GM23338 (cell line): ENCODE data around the gene JAG2. TPM values are rescaled to one million over a fixed set of nuclear protein-coding genes. Genes with fewer than 3 reads are reported as not detected.
A peak's percentile ranks its signal among the peaks of the same experiment; 100 is the strongest.

Source experiments
- ATAC-seq: fragments of 200-7000 bp; cut with Tn5 transposase; 3 replicates; pipeline ENCODE4 v1.9.1; 2020
- DNase-seq: peaks from one replicate; pipeline ENCODE4 v3.0.0-alpha.2; 2015; ENCODE audit warnings: low spot score
- H2AFZ ChIP-seq: fragments of 200-600 bp; sonication (generic); 2 replicates; pipeline ENCODE4 v1.8.0; 2016; ENCODE audit warnings: antibody characterized with exemption, mild to moderate bottlenecking, moderate library complexity
- H3F3A ChIP-seq: fragments of 200-600 bp; sonication (generic); replicated peaks from 2 replicates; pipeline ENCODE4 v1.8.0; 2017; ENCODE audit warnings: antibody characterized with exemption, mixed run types, low read depth
- H3K27ac ChIP-seq: fragments of 200-600 bp; sonication (generic); 2 replicates; pipeline ENCODE4 v1.6.1; 2016; ENCODE audit warnings: low read depth
- H3K27me3 ChIP-seq: fragments of 200-600 bp; sonication (generic); 2 replicates; pipeline ENCODE4 v1.8.0; 2016; ENCODE audit warnings: mild to moderate bottlenecking, mixed run types, moderate library complexity; ENCODE audit not compliant: insufficient read depth
- H3K36me3 ChIP-seq: fragments of 200-600 bp; sonication (generic); 2 replicates; pipeline ENCODE4 v1.8.0; 2016; ENCODE audit warnings: mild to moderate bottlenecking; ENCODE audit not compliant: insufficient read depth
- H3K4me1 ChIP-seq: fragments of 200-600 bp; sonication (generic); 2 replicates; pipeline ENCODE4 v1.8.0; 2016; ENCODE audit warnings: mild to moderate bottlenecking, moderate library complexity; ENCODE audit not compliant: insufficient read depth
- H3K4me2 ChIP-seq: fragments of 200-600 bp; sonication (generic); 2 replicates; pipeline ENCODE4 v1.7.1; 2017; ENCODE audit warnings: mixed run types
- H3K4me3 ChIP-seq: fragments of 200-600 bp; sonication (generic); 2 replicates; pipeline ENCODE4 v1.6.1; 2016; ENCODE audit warnings: mixed run types
- H3K79me2 ChIP-seq: fragments of 200-600 bp; sonication (generic); replicated peaks from 2 replicates; pipeline ENCODE4 v1.8.0; 2017; ENCODE audit warnings: mild to moderate bottlenecking; ENCODE audit not compliant: insufficient read depth
- H3K9me2 ChIP-seq: fragments of 200-600 bp; sonication (generic); 2 replicates; pipeline ENCODE4 v1.8.0; 2017; ENCODE audit not compliant: insufficient read depth
- H4K20me1 ChIP-seq: fragments of 200-600 bp; sonication (generic); replicated peaks from 2 replicates; pipeline ENCODE4 v1.8.0; 2017; ENCODE audit warnings: mild to moderate bottlenecking; ENCODE audit not compliant: insufficient read depth
- H3K27ac Mint-ChIP-seq: 2 replicates; pipeline ENCODE4 v1.8.0; 2020; ENCODE audit warnings: inconsistent platforms, mild to moderate bottlenecking, moderate library complexity, mixed read lengths
- H3K27me3 Mint-ChIP-seq: 3 replicates; pipeline ENCODE4 v1.8.0; 2022; ENCODE audit warnings: low read depth, mild to moderate bottlenecking, moderate library complexity, mixed read lengths, inconsistent platforms; ENCODE audit not compliant: insufficient read depth, poor library complexity
- H3K36me3 Mint-ChIP-seq: 3 replicates; pipeline ENCODE4 v1.8.0; 2021; ENCODE audit warnings: low read depth, mild to moderate bottlenecking, inconsistent platforms, moderate library complexity, mixed read lengths
- H3K4me1 Mint-ChIP-seq: 3 replicates; pipeline ENCODE4 v1.8.0; 2020; ENCODE audit warnings: mild to moderate bottlenecking, inconsistent platforms, mixed read lengths
- H3K4me3 Mint-ChIP-seq: 3 replicates; pipeline ENCODE4 v1.8.0; 2021; ENCODE audit warnings: moderate library complexity, mild to moderate bottlenecking, inconsistent platforms, mixed read lengths
- H3K9me3 Mint-ChIP-seq: 3 replicates; pipeline ENCODE4 v1.8.0; 2020; ENCODE audit warnings: moderate library complexity, mild to moderate bottlenecking, inconsistent platforms, mixed read lengths
- CREB1 ChIP-seq: fragments of 250-450 bp; sonication (Bioruptor Pico); IDR thresholded peaks from 2 replicates; pipeline ENCODE4 v1.5.0; 2020; ENCODE audit warnings: low read depth, mild to moderate bottlenecking, moderate library complexity
- EZH2 ChIP-seq: fragments of 200-600 bp; sonication (generic); IDR thresholded peaks from one replicate; pipeline ENCODE4 v1.8.0; 2017; ENCODE audit warnings: antibody characterized with exemption, mild to moderate bottlenecking, low read depth; ENCODE audit not compliant: unreplicated experiment
- EZH2phosphoT487 ChIP-seq: fragments of 200-600 bp; sonication (generic); IDR thresholded peaks from one replicate; pipeline ENCODE4 v1.8.1; 2018; ENCODE audit warnings: antibody characterized with exemption; ENCODE audit not compliant: unreplicated experiment
- JUNB ChIP-seq: IDR thresholded peaks from one replicate; pipeline ENCODE4 v1.6.1; 2016; ENCODE audit warnings: antibody characterized with exemption; ENCODE audit not compliant: unreplicated experiment
- NANOG ChIP-seq: IDR thresholded peaks from 2 replicates; pipeline ENCODE4 v1.6.1; 2016; ENCODE audit warnings: antibody characterized with exemption, borderline replicate concordance
- STAT1 ChIP-seq: IDR thresholded peaks from one replicate; pipeline ENCODE4 v1.6.1; 2016; ENCODE audit warnings: antibody characterized with exemption; ENCODE audit not compliant: unreplicated experiment
- ZNF114 ChIP-seq: fragments of 250-450 bp; sonication (Bioruptor Pico); IDR thresholded peaks from 2 replicates; pipeline ENCODE4 v1.5.0; 2020; ENCODE audit warnings: mild to moderate bottlenecking, moderate library complexity
- polyA plus RNA-seq: library from polyadenylated mRNA; unstranded; fragments of >200 nt; fragmentation: Nextera tagmentation; extraction: Ambion mirVana; gene quantifications from 2 replicates; pipeline ENCODE4 v1.2.1, GENCODE V29; 2016
- total RNA-seq: library from RNA; depleted of rRNA; stranded (reverse); fragments of >200 nt; shearing (Covaris generic); gene quantifications from 2 replicates; pipeline ENCODE4 v1.2.3, GENCODE V29; 2014
- TF ChIP-seq, protein P1 (sequence below): IDR thresholded peaks from 2 replicates; pipeline ENCODE4 v1.6.1; 2016; ENCODE audit warnings: antibody characterized with exemption
- TF ChIP-seq, protein P2 (sequence below), 2 experiments: fragments of 200-600 bp in 1 of 2; sonication (generic) in 1 of 2; conservative IDR thresholded peaks; 2 replicates each; pipeline versions ENCODE4 v1.5.1 to v1.6.1; 2016 to 2017; ENCODE audit warnings: antibody characterized with exemption in 2 of 2, low read depth in 2 of 2, mild to moderate bottlenecking in 2 of 2, moderate library complexity in 1 of 2
- TF ChIP-seq, protein P3 (sequence below): IDR thresholded peaks from one replicate; pipeline ENCODE4 v1.6.1; 2018; ENCODE audit warnings: antibody characterized with exemption; ENCODE audit not compliant: unreplicated experiment
- TF ChIP-seq, protein P4 (sequence below): fragments of 250-450 bp; sonication (Bioruptor Pico); IDR thresholded peaks from 2 replicates; pipeline ENCODE4 v1.5.0; 2020; ENCODE audit warnings: mild to moderate bottlenecking, moderate library complexity

The JAG2 gene
- total and polyA plus RNA-seq, 2 experiments from 2014 or later = 1.9 to 10.3 TPM

- TF ChIP-seq EZH2phosphoT487 (no peak), EZH2 (no peak), STAT1 (no peak), ZNF114 (no peak)
- TF ChIP-seq, protein P1, sequence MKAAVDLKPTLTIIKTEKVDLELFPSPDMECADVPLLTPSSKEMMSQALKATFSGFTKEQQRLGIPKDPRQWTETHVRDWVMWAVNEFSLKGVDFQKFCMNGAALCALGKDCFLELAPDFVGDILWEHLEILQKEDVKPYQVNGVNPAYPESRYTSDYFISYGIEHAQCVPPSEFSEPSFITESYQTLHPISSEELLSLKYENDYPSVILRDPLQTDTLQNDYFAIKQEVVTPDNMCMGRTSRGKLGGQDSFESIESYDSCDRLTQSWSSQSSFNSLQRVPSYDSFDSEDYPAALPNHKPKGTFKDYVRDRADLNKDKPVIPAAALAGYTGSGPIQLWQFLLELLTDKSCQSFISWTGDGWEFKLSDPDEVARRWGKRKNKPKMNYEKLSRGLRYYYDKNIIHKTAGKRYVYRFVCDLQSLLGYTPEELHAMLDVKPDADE = no peak
Measured at GRCh38 chr14:105182296-105183020, 13.9 kb upstream of the JAG2 start (continued).

DNA sequence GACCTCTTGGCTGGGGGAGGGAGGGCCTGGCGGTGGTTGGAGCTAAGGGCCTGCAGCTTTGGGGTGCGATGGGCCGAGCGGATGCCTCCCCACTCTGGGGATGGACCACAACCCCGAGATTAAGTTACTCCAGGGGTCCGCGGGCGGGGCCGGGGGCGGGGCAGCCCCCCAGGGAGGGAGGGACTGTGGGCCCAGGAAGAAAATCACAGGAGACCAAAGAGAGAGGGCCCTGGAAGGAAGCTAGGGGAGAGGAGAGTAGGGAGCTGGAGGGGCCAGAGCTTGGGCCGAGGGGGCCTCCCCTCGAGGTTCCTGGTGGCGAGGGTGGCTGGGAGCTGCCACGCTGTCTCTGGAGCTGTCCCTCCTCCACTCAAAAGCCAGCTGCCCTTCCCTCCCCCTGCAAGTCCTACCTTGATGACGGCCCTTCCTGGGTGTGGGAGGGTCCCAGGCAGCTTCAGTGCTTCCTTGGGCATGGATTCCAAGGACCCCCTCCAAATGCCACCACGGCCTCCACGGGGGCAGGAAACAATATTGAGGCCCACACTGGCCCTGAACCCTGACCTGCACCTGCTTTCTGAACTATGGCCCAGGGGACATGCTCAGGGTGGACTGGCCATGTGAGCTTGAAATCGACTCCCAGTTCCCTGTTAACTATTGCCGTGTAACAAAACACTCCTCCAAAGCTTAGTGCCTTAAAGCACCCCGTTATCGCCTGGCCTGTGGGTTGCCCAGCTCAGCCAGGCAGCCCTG lies 13.1 kb upstream of the JAG2 start:
- no peak overlapping the region for H2AFZ ChIP-seq
- peak overlapping the region; percentile 55 for H3K4me3 Mint-ChIP-seq
- peak; percentile 28 for ATAC-seq

More for the DNA sequence above, 13.1 kb upstream of the JAG2 start:
- Histone ChIP-seq H3K4me2 (peak overlapping the region; percentile 76), H3K4me3 (peak overlapping the region; percentile 44), H3K27ac (no peak overlapping the region), H3F3A (no peaks in the 10 kb centered on the region), H3K36me3 (no peaks in the 10 kb centered on the region), H3K4me1 (no peaks in the 10 kb centered on the region; the same call in 1 of the 2 replicates), H3K9me2 (no peaks in the 10 kb centered on the region), H3K27me3 (peaks cover 13% of the 10 kb centered on the region; the same call in 1 of the 2 replicates), H4K20me1 (no peaks in the 10 kb centered on the region), H3K79me2 (no peaks in the 10 kb centered on the region)
- peaks cover 3% of the 10 kb centered on the region; the same call in 1 of the 3 replicates for H3K4me1 Mint-ChIP-seq
- H3K9me3 Mint-ChIP-seq = no peaks in the 10 kb centered on the region; the same call in 2 of the 3 replicates
- H3K27ac Mint-ChIP-seq = no peak overlapping the region
- peaks cover 24% of the 10 kb centered on the region for H3K27me3 Mint-ChIP-seq
- no peak for TF ChIP-seq NANOG
- TF ChIP-seq, protein P2, sequence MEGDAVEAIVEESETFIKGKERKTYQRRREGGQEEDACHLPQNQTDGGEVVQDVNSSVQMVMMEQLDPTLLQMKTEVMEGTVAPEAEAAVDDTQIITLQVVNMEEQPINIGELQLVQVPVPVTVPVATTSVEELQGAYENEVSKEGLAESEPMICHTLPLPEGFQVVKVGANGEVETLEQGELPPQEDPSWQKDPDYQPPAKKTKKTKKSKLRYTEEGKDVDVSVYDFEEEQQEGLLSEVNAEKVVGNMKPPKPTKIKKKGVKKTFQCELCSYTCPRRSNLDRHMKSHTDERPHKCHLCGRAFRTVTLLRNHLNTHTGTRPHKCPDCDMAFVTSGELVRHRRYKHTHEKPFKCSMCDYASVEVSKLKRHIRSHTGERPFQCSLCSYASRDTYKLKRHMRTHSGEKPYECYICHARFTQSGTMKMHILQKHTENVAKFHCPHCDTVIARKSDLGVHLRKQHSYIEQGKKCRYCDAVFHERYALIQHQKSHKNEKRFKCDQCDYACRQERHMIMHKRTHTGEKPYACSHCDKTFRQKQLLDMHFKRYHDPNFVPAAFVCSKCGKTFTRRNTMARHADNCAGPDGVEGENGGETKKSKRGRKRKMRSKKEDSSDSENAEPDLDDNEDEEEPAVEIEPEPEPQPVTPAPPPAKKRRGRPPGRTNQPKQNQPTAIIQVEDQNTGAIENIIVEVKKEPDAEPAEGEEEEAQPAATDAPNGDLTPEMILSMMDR (conservative IDR thresholded peaks at IDR 0.05; ENCODE audit: low read depth in 2 of 2) = no peak
- TF ChIP-seq, protein P3, sequence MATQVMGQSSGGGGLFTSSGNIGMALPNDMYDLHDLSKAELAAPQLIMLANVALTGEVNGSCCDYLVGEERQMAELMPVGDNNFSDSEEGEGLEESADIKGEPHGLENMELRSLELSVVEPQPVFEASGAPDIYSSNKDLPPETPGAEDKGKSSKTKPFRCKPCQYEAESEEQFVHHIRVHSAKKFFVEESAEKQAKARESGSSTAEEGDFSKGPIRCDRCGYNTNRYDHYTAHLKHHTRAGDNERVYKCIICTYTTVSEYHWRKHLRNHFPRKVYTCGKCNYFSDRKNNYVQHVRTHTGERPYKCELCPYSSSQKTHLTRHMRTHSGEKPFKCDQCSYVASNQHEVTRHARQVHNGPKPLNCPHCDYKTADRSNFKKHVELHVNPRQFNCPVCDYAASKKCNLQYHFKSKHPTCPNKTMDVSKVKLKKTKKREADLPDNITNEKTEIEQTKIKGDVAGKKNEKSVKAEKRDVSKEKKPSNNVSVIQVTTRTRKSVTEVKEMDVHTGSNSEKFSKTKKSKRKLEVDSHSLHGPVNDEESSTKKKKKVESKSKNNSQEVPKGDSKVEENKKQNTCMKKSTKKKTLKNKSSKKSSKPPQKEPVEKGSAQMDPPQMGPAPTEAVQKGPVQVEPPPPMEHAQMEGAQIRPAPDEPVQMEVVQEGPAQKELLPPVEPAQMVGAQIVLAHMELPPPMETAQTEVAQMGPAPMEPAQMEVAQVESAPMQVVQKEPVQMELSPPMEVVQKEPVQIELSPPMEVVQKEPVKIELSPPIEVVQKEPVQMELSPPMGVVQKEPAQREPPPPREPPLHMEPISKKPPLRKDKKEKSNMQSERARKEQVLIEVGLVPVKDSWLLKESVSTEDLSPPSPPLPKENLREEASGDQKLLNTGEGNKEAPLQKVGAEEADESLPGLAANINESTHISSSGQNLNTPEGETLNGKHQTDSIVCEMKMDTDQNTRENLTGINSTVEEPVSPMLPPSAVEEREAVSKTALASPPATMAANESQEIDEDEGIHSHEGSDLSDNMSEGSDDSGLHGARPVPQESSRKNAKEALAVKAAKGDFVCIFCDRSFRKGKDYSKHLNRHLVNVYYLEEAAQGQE = no peak
- no peak for TF ChIP-seq STAT1
- TF ChIP-seq JUNB = no peak
- no peak for TF ChIP-seq CREB1 (CRISPR knock-in tag)
- TF ChIP-seq, protein P4, sequence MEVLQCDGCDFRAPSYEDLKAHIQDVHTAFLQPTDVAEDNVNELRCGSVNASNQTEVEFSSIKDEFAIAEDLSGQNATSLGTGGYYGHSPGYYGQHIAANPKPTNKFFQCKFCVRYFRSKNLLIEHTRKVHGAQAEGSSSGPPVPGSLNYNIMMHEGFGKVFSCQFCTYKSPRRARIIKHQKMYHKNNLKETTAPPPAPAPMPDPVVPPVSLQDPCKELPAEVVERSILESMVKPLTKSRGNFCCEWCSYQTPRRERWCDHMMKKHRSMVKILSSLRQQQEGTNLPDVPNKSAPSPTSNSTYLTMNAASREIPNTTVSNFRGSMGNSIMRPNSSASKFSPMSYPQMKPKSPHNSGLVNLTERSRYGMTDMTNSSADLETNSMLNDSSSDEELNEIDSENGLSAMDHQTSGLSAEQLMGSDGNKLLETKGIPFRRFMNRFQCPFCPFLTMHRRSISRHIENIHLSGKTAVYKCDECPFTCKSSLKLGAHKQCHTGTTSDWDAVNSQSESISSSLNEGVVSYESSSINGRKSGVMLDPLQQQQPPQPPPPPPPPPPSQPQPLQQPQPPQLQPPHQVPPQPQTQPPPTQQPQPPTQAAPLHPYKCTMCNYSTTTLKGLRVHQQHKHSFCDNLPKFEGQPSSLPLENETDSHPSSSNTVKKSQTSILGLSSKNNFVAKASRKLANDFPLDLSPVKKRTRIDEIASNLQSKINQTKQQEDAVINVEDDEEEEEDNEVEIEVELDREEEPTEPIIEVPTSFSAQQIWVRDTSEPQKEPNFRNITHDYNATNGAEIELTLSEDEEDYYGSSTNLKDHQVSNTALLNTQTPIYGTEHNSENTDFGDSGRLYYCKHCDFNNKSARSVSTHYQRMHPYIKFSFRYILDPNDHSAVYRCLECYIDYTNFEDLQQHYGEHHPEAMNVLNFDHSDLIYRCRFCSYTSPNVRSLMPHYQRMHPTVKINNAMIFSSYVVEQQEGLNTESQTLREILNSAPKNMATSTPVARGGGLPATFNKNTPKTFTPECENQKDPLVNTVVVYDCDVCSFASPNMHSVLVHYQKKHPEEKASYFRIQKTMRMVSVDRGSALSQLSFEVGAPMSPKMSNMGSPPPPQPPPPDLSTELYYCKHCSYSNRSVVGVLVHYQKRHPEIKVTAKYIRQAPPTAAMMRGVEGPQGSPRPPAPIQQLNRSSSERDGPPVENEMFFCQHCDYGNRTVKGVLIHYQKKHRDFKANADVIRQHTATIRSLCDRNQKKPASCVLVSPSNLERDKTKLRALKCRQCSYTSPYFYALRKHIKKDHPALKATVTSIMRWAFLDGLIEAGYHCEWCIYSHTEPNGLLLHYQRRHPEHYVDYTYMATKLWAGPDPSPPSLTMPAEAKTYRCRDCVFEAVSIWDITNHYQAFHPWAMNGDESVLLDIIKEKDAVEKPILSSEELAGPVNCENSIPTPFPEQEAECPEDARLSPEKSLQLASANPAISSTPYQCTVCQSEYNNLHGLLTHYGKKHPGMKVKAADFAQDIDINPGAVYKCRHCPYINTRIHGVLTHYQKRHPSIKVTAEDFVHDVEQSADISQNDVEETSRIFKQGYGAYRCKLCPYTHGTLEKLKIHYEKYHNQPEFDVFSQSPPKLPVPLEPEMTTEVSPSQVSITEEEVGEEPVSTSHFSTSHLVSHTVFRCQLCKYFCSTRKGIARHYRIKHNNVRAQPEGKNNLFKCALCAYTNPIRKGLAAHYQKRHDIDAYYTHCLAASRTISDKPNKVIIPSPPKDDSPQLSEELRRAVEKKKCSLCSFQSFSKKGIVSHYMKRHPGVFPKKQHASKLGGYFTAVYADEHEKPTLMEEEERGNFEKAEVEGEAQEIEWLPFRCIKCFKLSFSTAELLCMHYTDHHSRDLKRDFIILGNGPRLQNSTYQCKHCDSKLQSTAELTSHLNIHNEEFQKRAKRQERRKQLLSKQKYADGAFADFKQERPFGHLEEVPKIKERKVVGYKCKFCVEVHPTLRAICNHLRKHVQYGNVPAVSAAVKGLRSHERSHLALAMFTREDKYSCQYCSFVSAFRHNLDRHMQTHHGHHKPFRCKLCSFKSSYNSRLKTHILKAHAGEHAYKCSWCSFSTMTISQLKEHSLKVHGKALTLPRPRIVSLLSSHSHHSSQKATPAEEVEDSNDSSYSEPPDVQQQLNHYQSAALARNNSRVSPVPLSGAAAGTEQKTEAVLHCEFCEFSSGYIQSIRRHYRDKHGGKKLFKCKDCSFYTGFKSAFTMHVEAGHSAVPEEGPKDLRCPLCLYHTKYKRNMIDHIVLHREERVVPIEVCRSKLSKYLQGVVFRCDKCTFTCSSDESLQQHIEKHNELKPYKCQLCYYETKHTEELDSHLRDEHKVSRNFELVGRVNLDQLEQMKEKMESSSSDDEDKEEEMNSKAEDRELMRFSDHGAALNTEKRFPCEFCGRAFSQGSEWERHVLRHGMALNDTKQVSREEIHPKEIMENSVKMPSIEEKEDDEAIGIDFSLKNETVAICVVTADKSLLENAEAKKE (CRISPR knock-in tag) = no peak
- no peaks in the 10 kb centered on the region for H3K36me3 Mint-ChIP-seq
- DNase-seq = no peak
